GM23338 (cell line): ENCODE results near the gene MYMX. TPM values are rescaled to one million over a fixed set of nuclear protein-coding genes. Genes with fewer than 3 reads are reported as not detected.

ENCODE experiments used
- ATAC-seq: fragments of 200-7000 bp; cut with Tn5 transposase; 3 replicates; pipeline ENCODE4 v1.9.1; 2020
- DNase-seq: peaks from one replicate; pipeline ENCODE4 v3.0.0-alpha.2; 2015; ENCODE audit warnings: low spot score
- H2AFZ ChIP-seq: fragments of 200-600 bp; sonication (generic); 2 replicates; pipeline ENCODE4 v1.8.0; 2016; ENCODE audit warnings: antibody characterized with exemption, mild to moderate bottlenecking, moderate library complexity
- H3F3A ChIP-seq: fragments of 200-600 bp; sonication (generic); replicated peaks from 2 replicates; pipeline ENCODE4 v1.8.0; 2017; ENCODE audit warnings: antibody characterized with exemption, mixed run types, low read depth
- H3K27ac ChIP-seq: fragments of 200-600 bp; sonication (generic); 2 replicates; pipeline ENCODE4 v1.6.1; 2016; ENCODE audit warnings: low read depth
- H3K27me3 ChIP-seq: fragments of 200-600 bp; sonication (generic); 2 replicates; pipeline ENCODE4 v1.8.0; 2016; ENCODE audit warnings: mild to moderate bottlenecking, mixed run types, moderate library complexity; ENCODE audit not compliant: insufficient read depth
- H3K36me3 ChIP-seq: fragments of 200-600 bp; sonication (generic); 2 replicates; pipeline ENCODE4 v1.8.0; 2016; ENCODE audit warnings: mild to moderate bottlenecking; ENCODE audit not compliant: insufficient read depth
- H3K4me1 ChIP-seq: fragments of 200-600 bp; sonication (generic); 2 replicates; pipeline ENCODE4 v1.8.0; 2016; ENCODE audit warnings: mild to moderate bottlenecking, moderate library complexity; ENCODE audit not compliant: insufficient read depth
- H3K4me2 ChIP-seq: fragments of 200-600 bp; sonication (generic); 2 replicates; pipeline ENCODE4 v1.7.1; 2017; ENCODE audit warnings: mixed run types
- H3K4me3 ChIP-seq: fragments of 200-600 bp; sonication (generic); 2 replicates; pipeline ENCODE4 v1.6.1; 2016; ENCODE audit warnings: mixed run types
- H3K79me2 ChIP-seq: fragments of 200-600 bp; sonication (generic); replicated peaks from 2 replicates; pipeline ENCODE4 v1.8.0; 2017; ENCODE audit warnings: mild to moderate bottlenecking; ENCODE audit not compliant: insufficient read depth
- H3K9me2 ChIP-seq: fragments of 200-600 bp; sonication (generic); 2 replicates; pipeline ENCODE4 v1.8.0; 2017; ENCODE audit not compliant: insufficient read depth
- H4K20me1 ChIP-seq: fragments of 200-600 bp; sonication (generic); replicated peaks from 2 replicates; pipeline ENCODE4 v1.8.0; 2017; ENCODE audit warnings: mild to moderate bottlenecking; ENCODE audit not compliant: insufficient read depth
- H3K27ac Mint-ChIP-seq: 2 replicates; pipeline ENCODE4 v1.8.0; 2020; ENCODE audit warnings: inconsistent platforms, mild to moderate bottlenecking, moderate library complexity, mixed read lengths
- H3K27me3 Mint-ChIP-seq: 3 replicates; pipeline ENCODE4 v1.8.0; 2022; ENCODE audit warnings: low read depth, mild to moderate bottlenecking, moderate library complexity, mixed read lengths, inconsistent platforms; ENCODE audit not compliant: insufficient read depth, poor library complexity
- H3K36me3 Mint-ChIP-seq: 3 replicates; pipeline ENCODE4 v1.8.0; 2021; ENCODE audit warnings: low read depth, mild to moderate bottlenecking, inconsistent platforms, moderate library complexity, mixed read lengths
- H3K4me1 Mint-ChIP-seq: 3 replicates; pipeline ENCODE4 v1.8.0; 2020; ENCODE audit warnings: mild to moderate bottlenecking, inconsistent platforms, mixed read lengths
- H3K4me3 Mint-ChIP-seq: 3 replicates; pipeline ENCODE4 v1.8.0; 2021; ENCODE audit warnings: moderate library complexity, mild to moderate bottlenecking, inconsistent platforms, mixed read lengths
- H3K9me3 Mint-ChIP-seq: 3 replicates; pipeline ENCODE4 v1.8.0; 2020; ENCODE audit warnings: moderate library complexity, mild to moderate bottlenecking, inconsistent platforms, mixed read lengths
- CREB1 ChIP-seq: fragments of 250-450 bp; sonication (Bioruptor Pico); IDR thresholded peaks from 2 replicates; pipeline ENCODE4 v1.5.0; 2020; ENCODE audit warnings: low read depth, mild to moderate bottlenecking, moderate library complexity
- NANOG ChIP-seq: IDR thresholded peaks from 2 replicates; pipeline ENCODE4 v1.6.1; 2016; ENCODE audit warnings: antibody characterized with exemption, borderline replicate concordance
- POLR2AphosphoS5 ChIP-seq: IDR thresholded peaks from 2 replicates; pipeline ENCODE4 v1.6.1; 2016; ENCODE audit warnings: antibody characterized with exemption, low read depth
- STAT1 ChIP-seq: IDR thresholded peaks from one replicate; pipeline ENCODE4 v1.6.1; 2016; ENCODE audit warnings: antibody characterized with exemption; ENCODE audit not compliant: unreplicated experiment
- ZNF114 ChIP-seq: fragments of 250-450 bp; sonication (Bioruptor Pico); IDR thresholded peaks from 2 replicates; pipeline ENCODE4 v1.5.0; 2020; ENCODE audit warnings: mild to moderate bottlenecking, moderate library complexity
- polyA plus RNA-seq: library from polyadenylated mRNA; unstranded; fragments of >200 nt; fragmentation: Nextera tagmentation; extraction: Ambion mirVana; gene quantifications from 2 replicates; pipeline ENCODE4 v1.2.1, GENCODE V29; 2016
- total RNA-seq: library from RNA; depleted of rRNA; stranded (reverse); fragments of >200 nt; shearing (Covaris generic); gene quantifications from 2 replicates; pipeline ENCODE4 v1.2.3, GENCODE V29; 2014
- TF ChIP-seq, protein P1 (sequence below): IDR thresholded peaks from 2 replicates; pipeline ENCODE4 v1.6.1; 2016; ENCODE audit warnings: antibody characterized with exemption
- TF ChIP-seq, protein P2 (sequence below): fragments of 250-450 bp; sonication (Bioruptor Pico); IDR thresholded peaks from 2 replicates; pipeline ENCODE4 v1.5.0; 2020; ENCODE audit warnings: mild to moderate bottlenecking, moderate library complexity
- TF ChIP-seq, protein P3 (sequence below), 2 experiments: fragments of 200-600 bp in 1 of 2; sonication (generic) in 1 of 2; conservative IDR thresholded peaks; 2 replicates each; pipeline versions ENCODE4 v1.5.1 to v1.6.1; 2016 to 2017; ENCODE audit warnings: antibody characterized with exemption in 2 of 2, low read depth in 2 of 2, mild to moderate bottlenecking in 2 of 2, moderate library complexity in 1 of 2

The MYMX gene
- total and polyA plus RNA-seq, 2 experiments from 2014 or later: 2.8 to 7.1 TPM

DNA sequence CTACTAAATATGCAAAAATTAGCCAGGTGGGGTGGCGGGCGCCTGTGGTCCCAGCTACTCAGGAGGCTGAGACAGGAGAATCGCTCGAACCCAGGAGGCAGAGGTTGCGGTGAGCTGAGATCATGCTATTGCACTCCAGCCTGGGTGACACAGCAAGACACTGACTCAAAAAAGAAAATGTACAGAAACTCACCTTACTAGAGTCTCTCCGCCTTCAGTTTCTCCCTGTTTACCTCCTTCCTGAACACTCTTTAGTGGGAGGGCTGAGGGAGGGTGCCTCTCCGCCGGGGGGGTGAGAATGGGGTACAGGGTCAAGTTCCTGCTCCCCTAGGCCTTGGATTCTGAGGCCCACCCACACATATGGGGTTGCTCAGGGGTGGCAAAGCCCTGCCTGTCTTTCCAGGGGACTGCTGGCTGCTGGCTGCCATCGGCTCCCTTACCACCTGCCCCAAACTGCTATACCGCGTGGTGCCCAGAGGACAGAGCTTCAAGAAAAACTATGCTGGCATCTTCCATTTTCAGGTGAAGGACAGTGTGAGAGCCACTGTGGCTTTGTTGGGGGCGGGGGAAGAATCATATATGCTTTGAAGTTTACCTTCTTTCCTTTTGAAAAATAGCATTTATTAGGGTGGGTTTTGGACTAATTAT, 44.7 kb upstream of the MYMX start:
- Histone ChIP-seq H3K79me2 (no peaks in the 10 kb centered on the region), H3F3A (no peaks in the 10 kb centered on the region), H2AFZ (no peak overlapping the region), H4K20me1 (no peaks in the 10 kb centered on the region), H3K36me3 (no peaks in the 10 kb centered on the region), H3K9me2 (no peaks in the 10 kb centered on the region), H3K4me1 (peaks cover under 1% of the 10 kb centered on the region; the same call in 1 of the 2 replicates), H3K27ac (no peak overlapping the region), H3K4me2 (no peak overlapping the region), H3K4me3 (no peak overlapping the region), H3K27me3 (no peaks in the 10 kb centered on the region)
- DNase-seq (no peak), ATAC-seq (no peak; the same call in 2 of the 3 replicates)
- no peak overlapping the region for H3K4me3 Mint-ChIP-seq
- no peaks in the 10 kb centered on the region; the same call in 2 of the 3 replicates for H3K36me3 Mint-ChIP-seq
- peaks cover 17% of the 10 kb centered on the region for H3K27me3 Mint-ChIP-seq
- H3K4me1 Mint-ChIP-seq: peaks cover 14% of the 10 kb centered on the region
- TF ChIP-seq CREB1 (no peak), STAT1 (no peak), NANOG (no peak), POLR2AphosphoS5 (no peak), ZNF114 (no peak)
- TF ChIP-seq, protein P1, sequence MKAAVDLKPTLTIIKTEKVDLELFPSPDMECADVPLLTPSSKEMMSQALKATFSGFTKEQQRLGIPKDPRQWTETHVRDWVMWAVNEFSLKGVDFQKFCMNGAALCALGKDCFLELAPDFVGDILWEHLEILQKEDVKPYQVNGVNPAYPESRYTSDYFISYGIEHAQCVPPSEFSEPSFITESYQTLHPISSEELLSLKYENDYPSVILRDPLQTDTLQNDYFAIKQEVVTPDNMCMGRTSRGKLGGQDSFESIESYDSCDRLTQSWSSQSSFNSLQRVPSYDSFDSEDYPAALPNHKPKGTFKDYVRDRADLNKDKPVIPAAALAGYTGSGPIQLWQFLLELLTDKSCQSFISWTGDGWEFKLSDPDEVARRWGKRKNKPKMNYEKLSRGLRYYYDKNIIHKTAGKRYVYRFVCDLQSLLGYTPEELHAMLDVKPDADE: no peak
- TF ChIP-seq, protein P2, sequence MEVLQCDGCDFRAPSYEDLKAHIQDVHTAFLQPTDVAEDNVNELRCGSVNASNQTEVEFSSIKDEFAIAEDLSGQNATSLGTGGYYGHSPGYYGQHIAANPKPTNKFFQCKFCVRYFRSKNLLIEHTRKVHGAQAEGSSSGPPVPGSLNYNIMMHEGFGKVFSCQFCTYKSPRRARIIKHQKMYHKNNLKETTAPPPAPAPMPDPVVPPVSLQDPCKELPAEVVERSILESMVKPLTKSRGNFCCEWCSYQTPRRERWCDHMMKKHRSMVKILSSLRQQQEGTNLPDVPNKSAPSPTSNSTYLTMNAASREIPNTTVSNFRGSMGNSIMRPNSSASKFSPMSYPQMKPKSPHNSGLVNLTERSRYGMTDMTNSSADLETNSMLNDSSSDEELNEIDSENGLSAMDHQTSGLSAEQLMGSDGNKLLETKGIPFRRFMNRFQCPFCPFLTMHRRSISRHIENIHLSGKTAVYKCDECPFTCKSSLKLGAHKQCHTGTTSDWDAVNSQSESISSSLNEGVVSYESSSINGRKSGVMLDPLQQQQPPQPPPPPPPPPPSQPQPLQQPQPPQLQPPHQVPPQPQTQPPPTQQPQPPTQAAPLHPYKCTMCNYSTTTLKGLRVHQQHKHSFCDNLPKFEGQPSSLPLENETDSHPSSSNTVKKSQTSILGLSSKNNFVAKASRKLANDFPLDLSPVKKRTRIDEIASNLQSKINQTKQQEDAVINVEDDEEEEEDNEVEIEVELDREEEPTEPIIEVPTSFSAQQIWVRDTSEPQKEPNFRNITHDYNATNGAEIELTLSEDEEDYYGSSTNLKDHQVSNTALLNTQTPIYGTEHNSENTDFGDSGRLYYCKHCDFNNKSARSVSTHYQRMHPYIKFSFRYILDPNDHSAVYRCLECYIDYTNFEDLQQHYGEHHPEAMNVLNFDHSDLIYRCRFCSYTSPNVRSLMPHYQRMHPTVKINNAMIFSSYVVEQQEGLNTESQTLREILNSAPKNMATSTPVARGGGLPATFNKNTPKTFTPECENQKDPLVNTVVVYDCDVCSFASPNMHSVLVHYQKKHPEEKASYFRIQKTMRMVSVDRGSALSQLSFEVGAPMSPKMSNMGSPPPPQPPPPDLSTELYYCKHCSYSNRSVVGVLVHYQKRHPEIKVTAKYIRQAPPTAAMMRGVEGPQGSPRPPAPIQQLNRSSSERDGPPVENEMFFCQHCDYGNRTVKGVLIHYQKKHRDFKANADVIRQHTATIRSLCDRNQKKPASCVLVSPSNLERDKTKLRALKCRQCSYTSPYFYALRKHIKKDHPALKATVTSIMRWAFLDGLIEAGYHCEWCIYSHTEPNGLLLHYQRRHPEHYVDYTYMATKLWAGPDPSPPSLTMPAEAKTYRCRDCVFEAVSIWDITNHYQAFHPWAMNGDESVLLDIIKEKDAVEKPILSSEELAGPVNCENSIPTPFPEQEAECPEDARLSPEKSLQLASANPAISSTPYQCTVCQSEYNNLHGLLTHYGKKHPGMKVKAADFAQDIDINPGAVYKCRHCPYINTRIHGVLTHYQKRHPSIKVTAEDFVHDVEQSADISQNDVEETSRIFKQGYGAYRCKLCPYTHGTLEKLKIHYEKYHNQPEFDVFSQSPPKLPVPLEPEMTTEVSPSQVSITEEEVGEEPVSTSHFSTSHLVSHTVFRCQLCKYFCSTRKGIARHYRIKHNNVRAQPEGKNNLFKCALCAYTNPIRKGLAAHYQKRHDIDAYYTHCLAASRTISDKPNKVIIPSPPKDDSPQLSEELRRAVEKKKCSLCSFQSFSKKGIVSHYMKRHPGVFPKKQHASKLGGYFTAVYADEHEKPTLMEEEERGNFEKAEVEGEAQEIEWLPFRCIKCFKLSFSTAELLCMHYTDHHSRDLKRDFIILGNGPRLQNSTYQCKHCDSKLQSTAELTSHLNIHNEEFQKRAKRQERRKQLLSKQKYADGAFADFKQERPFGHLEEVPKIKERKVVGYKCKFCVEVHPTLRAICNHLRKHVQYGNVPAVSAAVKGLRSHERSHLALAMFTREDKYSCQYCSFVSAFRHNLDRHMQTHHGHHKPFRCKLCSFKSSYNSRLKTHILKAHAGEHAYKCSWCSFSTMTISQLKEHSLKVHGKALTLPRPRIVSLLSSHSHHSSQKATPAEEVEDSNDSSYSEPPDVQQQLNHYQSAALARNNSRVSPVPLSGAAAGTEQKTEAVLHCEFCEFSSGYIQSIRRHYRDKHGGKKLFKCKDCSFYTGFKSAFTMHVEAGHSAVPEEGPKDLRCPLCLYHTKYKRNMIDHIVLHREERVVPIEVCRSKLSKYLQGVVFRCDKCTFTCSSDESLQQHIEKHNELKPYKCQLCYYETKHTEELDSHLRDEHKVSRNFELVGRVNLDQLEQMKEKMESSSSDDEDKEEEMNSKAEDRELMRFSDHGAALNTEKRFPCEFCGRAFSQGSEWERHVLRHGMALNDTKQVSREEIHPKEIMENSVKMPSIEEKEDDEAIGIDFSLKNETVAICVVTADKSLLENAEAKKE (CRISPR knock-in tag): no peak
- TF ChIP-seq, protein P3, sequence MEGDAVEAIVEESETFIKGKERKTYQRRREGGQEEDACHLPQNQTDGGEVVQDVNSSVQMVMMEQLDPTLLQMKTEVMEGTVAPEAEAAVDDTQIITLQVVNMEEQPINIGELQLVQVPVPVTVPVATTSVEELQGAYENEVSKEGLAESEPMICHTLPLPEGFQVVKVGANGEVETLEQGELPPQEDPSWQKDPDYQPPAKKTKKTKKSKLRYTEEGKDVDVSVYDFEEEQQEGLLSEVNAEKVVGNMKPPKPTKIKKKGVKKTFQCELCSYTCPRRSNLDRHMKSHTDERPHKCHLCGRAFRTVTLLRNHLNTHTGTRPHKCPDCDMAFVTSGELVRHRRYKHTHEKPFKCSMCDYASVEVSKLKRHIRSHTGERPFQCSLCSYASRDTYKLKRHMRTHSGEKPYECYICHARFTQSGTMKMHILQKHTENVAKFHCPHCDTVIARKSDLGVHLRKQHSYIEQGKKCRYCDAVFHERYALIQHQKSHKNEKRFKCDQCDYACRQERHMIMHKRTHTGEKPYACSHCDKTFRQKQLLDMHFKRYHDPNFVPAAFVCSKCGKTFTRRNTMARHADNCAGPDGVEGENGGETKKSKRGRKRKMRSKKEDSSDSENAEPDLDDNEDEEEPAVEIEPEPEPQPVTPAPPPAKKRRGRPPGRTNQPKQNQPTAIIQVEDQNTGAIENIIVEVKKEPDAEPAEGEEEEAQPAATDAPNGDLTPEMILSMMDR (conservative IDR thresholded peaks at IDR 0.05; ENCODE audit: low read depth in 2 of 2): no peak
- H3K9me3 Mint-ChIP-seq: no peaks in the 10 kb centered on the region
- no peak overlapping the region for H3K27ac Mint-ChIP-seq
